Nephron progenitor cell (in vitro differentiated cells): ENCODE data around the gene CACNA1C.

ENCODE experiments used
- DNase-seq: peaks from one replicate; pipeline ENCODE4 v3.0.0; 2021
- H3K27ac Mint-ChIP-seq: 2 replicates; pipeline ENCODE4 v1.8.0; 2021; ENCODE audit warnings: mild to moderate bottlenecking, moderate library complexity, mixed read lengths
- H3K27me3 Mint-ChIP-seq: 2 replicates; pipeline ENCODE4 v1.8.0; 2021; ENCODE audit warnings: mild to moderate bottlenecking, low read depth, mixed read lengths; ENCODE audit not compliant: poor library complexity
- H3K36me3 Mint-ChIP-seq: 2 replicates; pipeline ENCODE4 v1.8.0; 2021; ENCODE audit warnings: low read depth, mixed read lengths
- H3K4me1 Mint-ChIP-seq: 2 replicates; pipeline ENCODE4 v1.8.0; 2021; ENCODE audit warnings: mixed read lengths
- H3K4me3 Mint-ChIP-seq: 2 replicates; pipeline ENCODE4 v1.8.0; 2021; ENCODE audit warnings: mild to moderate bottlenecking, moderate library complexity, mixed read lengths
- H3K9me3 Mint-ChIP-seq: 2 replicates; pipeline ENCODE4 v1.8.0; 2021; ENCODE audit warnings: mild to moderate bottlenecking, moderate library complexity, mixed read lengths
- CTCF ChIP-seq: fragments of 200-600 bp; sonication (generic); IDR thresholded peaks from 2 replicates; pipeline ENCODE4 v1.5.0; 2021; ENCODE audit warnings: antibody characterized with exemption

CACNA1C gene

GRCh38 chr12:2640709-2641108 is 587.9 kb downstream of the CACNA1C start:
- Mint-ChIP-seq H3K4me1 (peaks cover 63% of the 10 kb centered on the region), H3K4me3 (no peak overlapping the region), H3K27ac (peak overlapping the region; percentile 23), H3K9me3 (no peaks in the 10 kb centered on the region), H3K36me3 (peaks cover 1% of the 10 kb centered on the region), H3K27me3 (peaks cover 14% of the 10 kb centered on the region)
- no peak for TF ChIP-seq CTCF
- no peak for DNase-seq

- H3K4me1 Mint-ChIP-seq, result peaks cover 63% of the 10 kb centered on the region
- H3K27me3 Mint-ChIP-seq, result peaks cover 19% of the 10 kb centered on the region
- H3K4me3 Mint-ChIP-seq, result no peak overlapping the region
- DNase-seq, result no peak
- no peaks in the 10 kb centered on the region for H3K9me3 Mint-ChIP-seq
- H3K27ac Mint-ChIP-seq, result no peak overlapping the region
- TF ChIP-seq CTCF, result no peak
- no peaks in the 10 kb centered on the region for H3K36me3 Mint-ChIP-seq
These were observed 588.4 kb downstream of the CACNA1C start for GRCh38 chr12:2641207-2641606.

- no peak for TF ChIP-seq CTCF
- H3K4me1 Mint-ChIP-seq, result peaks cover 59% of the 10 kb centered on the region
- DNase-seq, result no peak
- peaks cover 19% of the 10 kb centered on the region for H3K27me3 Mint-ChIP-seq
- H3K27ac Mint-ChIP-seq, result no peak overlapping the region
- no peak overlapping the region for H3K4me3 Mint-ChIP-seq
- H3K9me3 Mint-ChIP-seq, result no peaks in the 10 kb centered on the region
- H3K36me3 Mint-ChIP-seq, result no peaks in the 10 kb centered on the region
These were observed 589.0 kb downstream of the CACNA1C start for GRCh38 chr12:2641761-2642160.

- peaks cover 19% of the 10 kb centered on the region for H3K27me3 Mint-ChIP-seq
- TF ChIP-seq CTCF, result no peak
- no peak for DNase-seq
- H3K27ac Mint-ChIP-seq, result peak overlapping the region; percentile 70
- peaks cover 54% of the 10 kb centered on the region for H3K4me1 Mint-ChIP-seq
- no peaks in the 10 kb centered on the region for H3K36me3 Mint-ChIP-seq
- no peak overlapping the region for H3K4me3 Mint-ChIP-seq
- no peaks in the 10 kb centered on the region for H3K9me3 Mint-ChIP-seq
These were observed 589.5 kb downstream of the CACNA1C start for GRCh38 chr12:2642176-2642892.

- no peak for DNase-seq
- Mint-ChIP-seq H3K4me1 (peaks cover 49% of the 10 kb centered on the region), H3K4me3 (no peak overlapping the region), H3K27me3 (peaks cover 19% of the 10 kb centered on the region), H3K36me3 (no peaks in the 10 kb centered on the region), H3K9me3 (no peaks in the 10 kb centered on the region), H3K27ac (no peak overlapping the region)
- TF ChIP-seq CTCF, result no peak
These were observed 590.2 kb downstream of the CACNA1C start for GRCh38 chr12:2642896-2643425.
